A549 (cell line): ENCODE measurements around the gene SUFU. TPM values are rescaled to one million over a fixed set of nuclear protein-coding genes. Genes with fewer than 3 reads are reported as not detected.

Experiments
- ATAC-seq, 2 experiments: fragments of 200-7000 bp in 1 of 2; fragments of >200 bp in 1 of 2; cut with Nextera tagmentation in 1 of 2; cut with Tn5 transposase in 1 of 2; 3 replicates each; pipeline versions ENCODE4 v1.8.0 to v1.9.1; 2018 to 2020; ENCODE audit warnings: mild to moderate bottlenecking in 1 of 2, moderate library complexity in 1 of 2
- CTCF ChIA-PET: fragments of 300-600 bp; sonication (Branson Sonifier 250); formaldehyde crosslinking; extraction: SDS; loops from one replicate; lab custom pipeline; 2021; ENCODE audit warnings: antibody characterized with exemption, inconsistent platforms; lab: Yijun Ruan, JAX
- POLR2A ChIA-PET: fragments of 350-600 bp; formaldehyde crosslinking; extraction: SDS; loops from one replicate; lab custom pipeline; 2021; ENCODE audit warnings: antibody characterized with exemption, inconsistent platforms; lab: Yijun Ruan, JAX
- DNase-seq, 2 experiments: peaks; one replicate each; pipeline versions ENCODE4 v3.0.0 to v3.0.0-alpha.2; 2011 to 2016; ENCODE audit warnings: low read depth in 1 of 2, low spot score in 1 of 2
- FAIRE-seq: peaks from 2 replicates; lab custom pipeline; 2011; peaks lifted over from hg19 to GRCh38; lab: Jason Lieb, UNC
- H3K27ac ChIP-seq, 2 experiments: fragments of >200 bp; sonication (Bioruptor Twin); formaldehyde crosslinking; 3 replicates each; pipeline ENCODE4 v1.5.1; 2016 to 2017
- H3K4me1 ChIP-seq: fragments of >200 bp; sonication (Bioruptor Twin); formaldehyde crosslinking; 3 replicates; pipeline ENCODE4 v1.6.1; 2016
- H3K4me2 ChIP-seq: fragments of >200 bp; sonication (Bioruptor Twin); formaldehyde crosslinking; 3 replicates; pipeline ENCODE4 v1.6.1; 2016
- H3K4me3 ChIP-seq: fragments of >200 bp; sonication (Bioruptor Twin); formaldehyde crosslinking; 3 replicates; pipeline ENCODE4 v1.5.1; 2016
- H3K9me3 ChIP-seq: fragments of >200 bp; sonication (Bioruptor Twin); formaldehyde crosslinking; 3 replicates; pipeline ENCODE4 v1.6.1; 2016
- BCL3 ChIP-seq: fragments of >200 bp; sonication (Bioruptor Twin); formaldehyde crosslinking; IDR thresholded peaks from 3 replicates; pipeline ENCODE4 v1.6.1; 2016
- BHLHE40 ChIP-seq: IDR thresholded peaks from 2 replicates; pipeline ENCODE4 v1.6.1; 2012; ENCODE audit warnings: low read depth, low read length, inconsistent platforms
- CBX2 ChIP-seq: fragments of 200-600 bp; sonication (generic); IDR thresholded peaks from 2 replicates; pipeline ENCODE4 v1.6.1; 2016; ENCODE audit warnings: low read depth, mild to moderate bottlenecking, borderline replicate concordance
- CBX8 ChIP-seq: fragments of 200-600 bp; sonication (generic); IDR thresholded peaks from 2 replicates; pipeline ENCODE4 v1.6.1; 2016
- CHD2 ChIP-seq: fragments of 150-350 bp; IDR thresholded peaks from 2 replicates; pipeline ENCODE4 v1.6.1; 2014; ENCODE audit warnings: low read length; ENCODE audit not compliant: partially characterized antibody
- FOSB ChIP-seq: fragments of 250-450 bp; sonication (Bioruptor Pico); IDR thresholded peaks from 2 replicates; pipeline ENCODE4 v1.5.0; 2020; ENCODE audit warnings: mild to moderate bottlenecking, moderate library complexity
- GATA3 ChIP-seq: IDR thresholded peaks from 2 replicates; pipeline ENCODE4 v1.6.1; 2012; ENCODE audit warnings: borderline replicate concordance
- KDM1A ChIP-seq: fragments of 200-600 bp; sonication (generic); IDR thresholded peaks from 2 replicates; pipeline ENCODE4 v1.6.1; 2016; ENCODE audit warnings: low read depth, mild to moderate bottlenecking
- PHF8 ChIP-seq: fragments of 200-600 bp; sonication (generic); IDR thresholded peaks from 2 replicates; pipeline ENCODE4 v1.6.1; 2016; ENCODE audit warnings: low read depth, mild to moderate bottlenecking, antibody characterized with exemption, moderate library complexity, borderline replicate concordance
- TFCP2L1 ChIP-seq: fragments of 250-450 bp; sonication (Bioruptor Pico); IDR thresholded peaks from 2 replicates; pipeline ENCODE4 v1.5.0; 2021; ENCODE audit warnings: mild to moderate bottlenecking
- USF2 ChIP-seq: fragments of 450-650 bp; IDR thresholded peaks from 2 replicates; pipeline ENCODE4 v1.6.1; 2014; ENCODE audit warnings: antibody characterized with exemption
- ZNF302 ChIP-seq: fragments of 250-450 bp; sonication (Bioruptor Pico); IDR thresholded peaks from 2 replicates; pipeline ENCODE4 v1.9.0; 2021; ENCODE audit warnings: inconsistent platforms, mild to moderate bottlenecking, moderate library complexity
- WGBS: methylation state at CpG from one replicate; pipeline ENCODE4 v1.1.6; 2017; ENCODE audit errors: missing lambda C conversion rate; 5-methylcytosine and 5-hydroxymethylcytosine counted together
- polyA plus RNA-seq, 4 experiments: library from polyadenylated mRNA; depleted of rRNA in 3 of 4; stranded (reverse); fragments of >200 nt; fragmentation: RNase III in 1 of 4; extraction: RNeasy Plus Mini Kit Qiagen cat#74134 plus additional on column Dnase treatment in 1 of 4; gene quantifications; 2 replicates in 3 of 4; 3 replicates in 1 of 4; pipeline ENCODE4 v1.2.3, GENCODE V29; 2011 to 2017
- TF ChIP-seq, protein P1 (sequence below): fragments of 200-600 bp; sonication (generic); IDR thresholded peaks from 2 replicates; pipeline ENCODE4 v1.6.1; 2016; ENCODE audit warnings: antibody characterized with exemption, mild to moderate bottlenecking, moderate library complexity

SUFU gene
- polyA plus RNA-seq, 2 of the 4 experiments (the other 2 are of a cell fraction) = 3.7 to 5.5 TPM

DNA sequence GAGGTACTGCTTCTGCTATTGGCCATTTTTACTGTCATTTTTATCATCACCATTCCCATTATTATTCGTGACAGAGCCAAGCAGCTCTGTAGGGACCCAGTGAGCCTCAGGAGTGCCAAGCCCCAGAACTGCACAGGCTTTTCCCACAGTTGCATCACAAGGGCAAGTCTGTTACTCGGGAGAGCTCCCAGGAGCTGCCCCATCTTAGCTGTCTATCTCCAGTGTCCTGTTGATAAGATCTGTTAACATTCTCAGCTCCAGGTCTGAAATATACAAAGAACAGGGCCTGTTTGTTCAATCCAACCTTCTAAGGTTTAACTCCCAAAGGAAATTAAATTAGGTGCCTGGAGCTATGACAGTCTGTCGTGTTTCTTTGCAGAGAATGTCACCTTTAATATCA lies 120.3 kb downstream of the SUFU start (continued):
- TF ChIP-seq USF2 (no peak), FOSB (CRISPR knock-in tag) (no peak)

- TF ChIP-seq CBX8 = no peak
- TF ChIP-seq, protein P1, sequence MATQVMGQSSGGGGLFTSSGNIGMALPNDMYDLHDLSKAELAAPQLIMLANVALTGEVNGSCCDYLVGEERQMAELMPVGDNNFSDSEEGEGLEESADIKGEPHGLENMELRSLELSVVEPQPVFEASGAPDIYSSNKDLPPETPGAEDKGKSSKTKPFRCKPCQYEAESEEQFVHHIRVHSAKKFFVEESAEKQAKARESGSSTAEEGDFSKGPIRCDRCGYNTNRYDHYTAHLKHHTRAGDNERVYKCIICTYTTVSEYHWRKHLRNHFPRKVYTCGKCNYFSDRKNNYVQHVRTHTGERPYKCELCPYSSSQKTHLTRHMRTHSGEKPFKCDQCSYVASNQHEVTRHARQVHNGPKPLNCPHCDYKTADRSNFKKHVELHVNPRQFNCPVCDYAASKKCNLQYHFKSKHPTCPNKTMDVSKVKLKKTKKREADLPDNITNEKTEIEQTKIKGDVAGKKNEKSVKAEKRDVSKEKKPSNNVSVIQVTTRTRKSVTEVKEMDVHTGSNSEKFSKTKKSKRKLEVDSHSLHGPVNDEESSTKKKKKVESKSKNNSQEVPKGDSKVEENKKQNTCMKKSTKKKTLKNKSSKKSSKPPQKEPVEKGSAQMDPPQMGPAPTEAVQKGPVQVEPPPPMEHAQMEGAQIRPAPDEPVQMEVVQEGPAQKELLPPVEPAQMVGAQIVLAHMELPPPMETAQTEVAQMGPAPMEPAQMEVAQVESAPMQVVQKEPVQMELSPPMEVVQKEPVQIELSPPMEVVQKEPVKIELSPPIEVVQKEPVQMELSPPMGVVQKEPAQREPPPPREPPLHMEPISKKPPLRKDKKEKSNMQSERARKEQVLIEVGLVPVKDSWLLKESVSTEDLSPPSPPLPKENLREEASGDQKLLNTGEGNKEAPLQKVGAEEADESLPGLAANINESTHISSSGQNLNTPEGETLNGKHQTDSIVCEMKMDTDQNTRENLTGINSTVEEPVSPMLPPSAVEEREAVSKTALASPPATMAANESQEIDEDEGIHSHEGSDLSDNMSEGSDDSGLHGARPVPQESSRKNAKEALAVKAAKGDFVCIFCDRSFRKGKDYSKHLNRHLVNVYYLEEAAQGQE = no peak
- no peak for TF ChIP-seq PHF8
- TF ChIP-seq BHLHE40 = no peak
- TF ChIP-seq ZNF302 (CRISPR knock-in tag) = no peak
- no peak for TF ChIP-seq KDM1A
- no peak for TF ChIP-seq TFCP2L1 (CRISPR knock-in tag)
- H3K4me2 ChIP-seq = no peak overlapping the region
- peaks cover 29% of the 10 kb centered on the region for H3K4me1 ChIP-seq
- FAIRE-seq = no peak
- H3K4me3 ChIP-seq = no peak overlapping the region
- no peak overlapping the region for H3K27ac ChIP-seq
- no peak for ATAC-seq
- POLR2A ChIA-PET = no interaction called here
- no peaks in the 10 kb centered on the region for H3K9me3 ChIP-seq
- no peak for DNase-seq
- CTCF ChIA-PET = interaction anchor here (0.7 to 1.1 kb wide), 6 partner anchors 10 to 273 kb away, joined by 3 to 4 read pairs (median 3); partner anchors contain the start of gene SUFU
- 88% methylated on average over 12 of the region's 12 CpGs for WGBS
These were observed 121.2 kb downstream of the SUFU start for GRCh38 chr10:102624751-102625645.

DNA sequence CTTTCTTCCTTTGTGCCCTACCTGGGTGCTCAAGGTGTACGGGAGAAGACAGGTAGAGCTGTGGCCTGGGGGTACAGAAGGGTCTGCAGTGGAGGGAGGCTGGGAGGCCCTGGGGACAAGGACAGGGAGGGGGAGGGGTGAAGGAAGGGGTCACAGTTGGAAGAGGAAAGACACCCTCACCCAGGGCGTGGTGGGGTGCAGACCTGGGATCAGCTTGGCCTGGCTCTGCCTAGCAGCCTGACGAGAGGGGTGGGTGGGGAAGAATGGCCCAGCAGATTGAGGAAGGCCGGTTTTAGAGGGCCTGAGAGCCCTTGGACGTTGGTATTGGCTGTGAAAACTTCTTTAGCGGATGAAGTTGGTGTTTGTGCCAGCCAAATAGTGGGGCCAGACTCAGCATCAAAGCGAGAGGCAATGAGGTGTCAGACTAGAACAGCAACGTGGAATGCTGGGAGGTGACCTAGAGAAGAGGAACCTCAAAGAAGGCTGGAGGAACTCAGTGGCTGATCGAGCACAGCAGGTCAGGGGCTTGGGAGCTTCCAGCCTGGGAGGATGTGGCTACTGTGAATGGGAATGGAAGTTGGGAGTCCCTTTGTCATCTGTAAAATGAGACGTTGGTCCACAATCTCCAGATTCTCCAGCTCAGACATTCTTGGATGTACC lies 122.4 kb downstream of the SUFU start:
- 88% methylated on average over 10 of the region's 10 CpGs for WGBS
- DNase-seq = no peak
- H3K4me1 ChIP-seq = peaks cover 30% of the 10 kb centered on the region
- no peak overlapping the region for H3K4me3 ChIP-seq
- TF ChIP-seq CBX2 (no peak), GATA3 (no peak), CHD2 (no peak), BCL3 (no peak)
- no peaks in the 10 kb centered on the region for H3K9me3 ChIP-seq
- no peak for FAIRE-seq
- POLR2A ChIA-PET = no interaction called here
- H3K4me2 ChIP-seq = no peak overlapping the region
- ATAC-seq = no peak
- CTCF ChIA-PET = interaction anchor here (0.6 to 2.0 kb wide), 4 partner anchors 18 to 269 kb away, joined by 3 to 8 read pairs (median 6); partner anchors contain the start of gene TRIM8
- peak overlapping the region in 1 of 2 experiments; percentile 86; a peak in 2 of 6 replicates for H3K27ac ChIP-seq
